SU-DHL-6 (cell line): ENCODE data around the gene CACNA1B.

Experiments
- H2AFZ ChIP-seq: fragments of 200-600 bp; sonication (generic); 2 replicates; pipeline ENCODE4 v1.6.1; 2014; ENCODE audit warnings: low read depth, mild to moderate bottlenecking, moderate library complexity, mixed read lengths, antibody characterized with exemption, low read length; ENCODE audit not compliant: severe bottlenecking
- H3F3A ChIP-seq: fragments of 200-600 bp; shearing (Covaris generic); 2 replicates; pipeline ENCODE4 v1.6.0; 2016; ENCODE audit warnings: antibody characterized with exemption, mild to moderate bottlenecking; ENCODE audit not compliant: insufficient read depth
- H3K27ac ChIP-seq: fragments of 200-600 bp; sonication (generic); 2 replicates; pipeline ENCODE4 v1.5.1; 2016; ENCODE audit warnings: low read depth, mild to moderate bottlenecking, low read length, moderate library complexity, mixed read lengths
- H3K27me3 ChIP-seq: fragments of 200-600 bp; sonication (generic), shearing (Covaris generic); 2 replicates; pipeline ENCODE4 v1.6.0; 2014; ENCODE audit warnings: mild to moderate bottlenecking, low read length
- H3K36me3 ChIP-seq: fragments of 200-600 bp; sonication (generic); 2 replicates; pipeline ENCODE4 v1.6.1; 2014; ENCODE audit warnings: mild to moderate bottlenecking, low read length, mixed read lengths
- H3K4me2 ChIP-seq: fragments of 300-600, 200-600 bp; shearing (Covaris generic), sonication (generic); 2 replicates; pipeline ENCODE4 v1.6.0; 2014; ENCODE audit warnings: low read length, low read depth, mild to moderate bottlenecking; ENCODE audit not compliant: poor library complexity, severe bottlenecking
- H3K4me3 ChIP-seq: fragments of 200-600 bp; sonication (generic); 2 replicates; pipeline ENCODE4 v1.5.1; 2014; ENCODE audit warnings: antibody characterized with exemption, low read length, mild to moderate bottlenecking, mixed read lengths; ENCODE audit not compliant: insufficient read depth, poor library complexity, severe bottlenecking
- H3K79me2 ChIP-seq: fragments of 200-600 bp; sonication (generic); 2 replicates; pipeline ENCODE4 v1.6.1; 2014; ENCODE audit warnings: mild to moderate bottlenecking, low read length, moderate library complexity; ENCODE audit not compliant: insufficient read depth
- H3K9ac ChIP-seq: fragments of 200-600 bp; sonication (generic); 2 replicates; pipeline ENCODE4 v1.7.0; 2014; ENCODE audit warnings: mild to moderate bottlenecking, low read length
- H3K9me2 ChIP-seq: fragments of 200-600 bp; sonication (generic); replicated peaks from 2 replicates; pipeline ENCODE4 v1.6.1; 2014; ENCODE audit warnings: low read length; ENCODE audit not compliant: insufficient read depth
- H3K9me3 ChIP-seq: fragments of 200-600 bp; sonication (generic); 2 replicates; pipeline ENCODE4 v1.6.1; 2014; ENCODE audit warnings: low read length, mixed read lengths; ENCODE audit not compliant: insufficient read depth
- H4K20me1 ChIP-seq: fragments of 200-600 bp; sonication (generic); 2 replicates; pipeline ENCODE4 v1.6.1; 2014; ENCODE audit warnings: low read depth, mild to moderate bottlenecking, antibody characterized with exemption, low read length, moderate library complexity, mixed read lengths
- EZH2phosphoT487 ChIP-seq: fragments of 200-600 bp; sonication (generic), shearing (Covaris generic); conservative IDR thresholded peaks from 2 replicates; pipeline ENCODE4 v1.6.1; 2018; ENCODE audit warnings: mild to moderate bottlenecking, antibody characterized with exemption, low read length, moderate library complexity, mixed read lengths
- TF ChIP-seq, protein P1 (sequence below): fragments of 200-600 bp; sonication (generic); IDR thresholded peaks from one replicate; pipeline ENCODE4 v1.5.1; 2017; ENCODE audit warnings: antibody characterized with exemption, mild to moderate bottlenecking, low read length, moderate library complexity; ENCODE audit not compliant: insufficient read depth, poor library complexity, severe bottlenecking

Gene CACNA1B

DNA sequence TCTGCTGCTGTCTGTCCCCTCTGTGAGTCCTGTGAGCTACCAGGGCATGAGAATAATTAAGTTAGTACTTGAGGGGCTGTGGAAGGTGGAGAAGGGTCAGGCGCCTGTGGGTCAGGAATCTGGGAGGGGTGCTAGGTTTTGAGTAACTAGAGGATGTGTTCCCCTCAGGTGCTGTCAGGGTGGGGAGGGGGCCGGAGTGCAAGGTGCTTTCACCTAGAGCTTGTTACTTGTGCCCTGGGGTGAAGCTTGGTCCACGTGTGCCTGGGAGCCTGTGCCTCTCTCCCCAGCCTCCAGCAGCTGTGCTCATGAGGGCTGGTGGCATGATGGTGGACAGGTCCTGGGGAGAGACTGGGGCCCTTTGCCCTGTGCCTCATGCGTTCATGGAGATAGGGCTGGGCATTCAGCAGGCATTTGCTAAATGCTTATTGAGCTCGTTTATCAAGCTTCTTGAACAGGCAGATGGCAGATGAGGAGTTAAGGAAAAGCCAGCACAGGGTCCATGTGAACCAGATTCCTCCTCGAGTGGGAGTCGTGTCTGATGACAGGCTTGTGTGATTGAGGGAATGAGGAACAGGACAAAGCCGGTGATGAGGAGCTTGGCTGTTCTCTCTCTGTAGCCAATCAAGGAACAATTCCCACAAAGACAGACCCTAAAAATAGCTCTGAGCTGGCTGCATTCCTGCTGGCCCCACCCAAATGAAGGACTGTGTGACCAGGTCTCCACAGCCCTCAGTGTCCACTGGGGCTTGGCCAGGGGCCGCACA lies 40.9 kb downstream of the CACNA1B start:
- no peaks in the 10 kb centered on the region for H3F3A ChIP-seq
- TF ChIP-seq, protein P1, sequence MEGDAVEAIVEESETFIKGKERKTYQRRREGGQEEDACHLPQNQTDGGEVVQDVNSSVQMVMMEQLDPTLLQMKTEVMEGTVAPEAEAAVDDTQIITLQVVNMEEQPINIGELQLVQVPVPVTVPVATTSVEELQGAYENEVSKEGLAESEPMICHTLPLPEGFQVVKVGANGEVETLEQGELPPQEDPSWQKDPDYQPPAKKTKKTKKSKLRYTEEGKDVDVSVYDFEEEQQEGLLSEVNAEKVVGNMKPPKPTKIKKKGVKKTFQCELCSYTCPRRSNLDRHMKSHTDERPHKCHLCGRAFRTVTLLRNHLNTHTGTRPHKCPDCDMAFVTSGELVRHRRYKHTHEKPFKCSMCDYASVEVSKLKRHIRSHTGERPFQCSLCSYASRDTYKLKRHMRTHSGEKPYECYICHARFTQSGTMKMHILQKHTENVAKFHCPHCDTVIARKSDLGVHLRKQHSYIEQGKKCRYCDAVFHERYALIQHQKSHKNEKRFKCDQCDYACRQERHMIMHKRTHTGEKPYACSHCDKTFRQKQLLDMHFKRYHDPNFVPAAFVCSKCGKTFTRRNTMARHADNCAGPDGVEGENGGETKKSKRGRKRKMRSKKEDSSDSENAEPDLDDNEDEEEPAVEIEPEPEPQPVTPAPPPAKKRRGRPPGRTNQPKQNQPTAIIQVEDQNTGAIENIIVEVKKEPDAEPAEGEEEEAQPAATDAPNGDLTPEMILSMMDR = no peak
- no peak for TF ChIP-seq EZH2phosphoT487
- no peaks in the 10 kb centered on the region for H3K9me3 ChIP-seq
- H3K27me3 ChIP-seq = no peaks in the 10 kb centered on the region
- no peak overlapping the region for H3K9ac ChIP-seq
- H3K4me3 ChIP-seq = no peak overlapping the region
- H3K79me2 ChIP-seq = no peaks in the 10 kb centered on the region
- no peaks in the 10 kb centered on the region for H3K36me3 ChIP-seq
- no peak overlapping the region for H3K27ac ChIP-seq
- no peak overlapping the region for H3K4me2 ChIP-seq
- no peak overlapping the region for H2AFZ ChIP-seq
- no peaks in the 10 kb centered on the region for H3K9me2 ChIP-seq
- no peaks in the 10 kb centered on the region for H4K20me1 ChIP-seq

DNA sequence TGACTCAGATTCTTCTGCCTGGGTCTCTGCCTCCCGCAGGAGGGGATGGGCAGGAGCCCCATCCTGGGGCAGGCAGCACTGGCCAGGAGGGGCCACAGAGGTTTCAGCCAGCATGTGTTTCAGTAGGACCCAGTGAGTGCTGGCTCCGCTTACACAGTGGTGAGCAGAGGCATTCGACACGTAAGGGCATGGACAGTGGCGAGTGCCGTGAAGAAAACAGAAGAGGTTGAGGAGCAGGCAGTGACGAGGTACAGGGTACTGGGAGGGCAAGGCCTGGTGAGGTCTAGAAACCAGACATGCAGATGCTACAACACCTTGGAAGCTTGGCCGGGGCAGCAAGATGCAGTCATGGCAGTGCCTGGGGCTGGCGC lies 41.5 kb downstream of the CACNA1B start:
- Histone ChIP-seq H4K20me1 (no peaks in the 10 kb centered on the region), H3F3A (no peaks in the 10 kb centered on the region), H2AFZ (no peak overlapping the region), H3K79me2 (no peaks in the 10 kb centered on the region), H3K9me3 (no peaks in the 10 kb centered on the region), H3K9me2 (no peaks in the 10 kb centered on the region), H3K9ac (no peak overlapping the region), H3K4me3 (no peak overlapping the region), H3K4me2 (no peak overlapping the region), H3K27ac (no peak overlapping the region), H3K36me3 (no peaks in the 10 kb centered on the region), H3K27me3 (no peaks in the 10 kb centered on the region)
- TF ChIP-seq EZH2phosphoT487 = no peak
- TF ChIP-seq, protein P1 = no peak

DNA sequence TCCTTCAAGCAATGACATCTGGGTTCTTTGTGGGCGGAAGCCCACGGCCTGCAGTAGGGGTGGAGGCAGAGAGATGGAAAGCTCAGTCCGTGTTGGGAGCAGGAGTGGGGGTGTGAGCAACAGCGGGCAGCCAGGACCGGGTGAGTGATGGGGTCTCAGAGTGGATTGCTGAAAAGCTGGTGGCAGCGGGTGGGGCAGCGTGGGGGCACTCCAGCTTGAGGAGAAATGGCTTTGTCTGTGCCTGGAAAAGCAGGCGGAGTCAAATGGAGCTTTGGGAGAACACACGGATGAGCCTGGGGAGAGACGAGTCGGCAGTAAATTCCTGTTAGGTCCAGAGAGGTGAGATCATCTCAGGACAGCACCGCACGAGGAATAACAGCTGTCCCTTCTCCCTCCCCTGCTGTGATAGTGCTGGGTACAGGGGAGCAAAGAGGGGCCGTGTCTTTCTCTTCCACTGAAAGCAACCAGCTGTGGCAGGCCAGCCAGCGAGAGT lies 42.1 kb downstream of the CACNA1B start:
- Histone ChIP-seq H3K27ac (no peak overlapping the region), H4K20me1 (no peaks in the 10 kb centered on the region), H3K27me3 (no peaks in the 10 kb centered on the region), H3K9me2 (no peaks in the 10 kb centered on the region), H3F3A (no peaks in the 10 kb centered on the region), H3K9me3 (no peaks in the 10 kb centered on the region), H3K36me3 (no peaks in the 10 kb centered on the region), H2AFZ (no peak overlapping the region), H3K79me2 (no peaks in the 10 kb centered on the region), H3K4me3 (no peak overlapping the region), H3K9ac (no peak overlapping the region), H3K4me2 (no peak overlapping the region)
- TF ChIP-seq EZH2phosphoT487 = no peak
- TF ChIP-seq, protein P1 = no peak
